H1 (cell line): ENCODE measurements around the gene ATAD3A. TPM values are rescaled to one million over a fixed set of nuclear protein-coding genes. Genes with fewer than 3 reads are reported as not detected.

Source experiments
- CTCF ChIA-PET: fragments of 300-600 bp; sonication (Branson Sonifier 250); formaldehyde crosslinking; loops from one replicate; lab custom pipeline; 2021; ENCODE audit not compliant: partially characterized antibody; lab: Charles Lee
- POLR2A ChIA-PET: fragments of 300-600 bp; sonication (Branson Sonifier 250); formaldehyde crosslinking; loops from one replicate; lab custom pipeline; 2021; ENCODE audit warnings: inconsistent platforms; ENCODE audit not compliant: partially characterized antibody; lab: Charles Lee
- DNase-seq, 2 experiments: peaks; one replicate each; pipeline versions ENCODE4 v3.0.0 to v3.0.0-alpha.2; 2010 to 2022; ENCODE audit warnings: low spot score in 2 of 2, low read depth in 1 of 2, mixed read lengths in 1 of 2
- FAIRE-seq: peaks from 2 replicates; lab custom pipeline; 2011; peaks lifted over from hg19 to GRCh38; lab: Jason Lieb, UNC
- H2AFZ ChIP-seq: 2 replicates; pipeline ENCODE4 v1.8.1; 2012; ENCODE audit warnings: low read length, inconsistent platforms
- H2AK5ac ChIP-seq: 2 replicates; pipeline ENCODE4 v1.6.1; 2013; ENCODE audit warnings: low read depth, low read length
- H2BK120ac ChIP-seq: replicated peaks from 2 replicates; pipeline ENCODE3; 2013; ENCODE audit warnings: low read depth, low read length, inconsistent platforms
- H2BK12ac ChIP-seq: 2 replicates; pipeline ENCODE4 v1.6.1; 2013; ENCODE audit warnings: low read depth, low read length
- H2BK15ac ChIP-seq: 2 replicates; pipeline ENCODE4 v1.6.1; 2013; ENCODE audit warnings: low read length
- H2BK20ac ChIP-seq: 2 replicates; pipeline ENCODE4 v1.6.1; 2013; ENCODE audit warnings: low read length
- H2BK5ac ChIP-seq: 2 replicates; pipeline ENCODE4 v1.6.1; 2013; ENCODE audit warnings: low read depth, low read length
- H3K14ac ChIP-seq: 2 replicates; pipeline ENCODE4 v1.6.1; 2013; ENCODE audit warnings: inconsistent platforms; ENCODE audit not compliant: insufficient read length
- H3K18ac ChIP-seq: 2 replicates; pipeline ENCODE4 v1.6.1; 2013; ENCODE audit warnings: low read length; ENCODE audit errors: extremely low read depth
- H3K23ac ChIP-seq: 2 replicates; pipeline ENCODE4 v1.6.1; 2013; ENCODE audit warnings: inconsistent platforms; ENCODE audit not compliant: insufficient read length
- H3K23me2 ChIP-seq: 2 replicates; pipeline ENCODE4 v1.6.1; 2013; ENCODE audit warnings: low read depth, low read length
- H3K27ac ChIP-seq: 2 replicates; pipeline ENCODE4 v1.6.1; 2011; ENCODE audit warnings: low read depth, low read length, inconsistent platforms
- H3K27me3 ChIP-seq, 4 experiments: replicated peaks in 1 of 4; 1 replicate in 1 of 4; 2 replicates in 3 of 4; pipeline versions ENCODE4 v1.6.1 to v1.8.1; 2011 to 2013; ENCODE audit warnings: low read length in 3 of 4, mild to moderate bottlenecking in 3 of 4, inconsistent platforms in 2 of 4, mixed read lengths in 2 of 4, moderate library complexity in 1 of 4; ENCODE audit not compliant: control insufficient read depth in 3 of 4, insufficient read depth in 3 of 4; ENCODE audit errors: extremely low read depth in 1 of 4
- H3K36me3 ChIP-seq, 4 experiments: 2 replicates each; pipeline versions ENCODE4 v1.6.1 to v1.8.1; 2011 to 2013; ENCODE audit warnings: mild to moderate bottlenecking in 4 of 4, low read length in 3 of 4, moderate library complexity in 2 of 4, control low read depth in 1 of 4, inconsistent platforms in 1 of 4; ENCODE audit not compliant: insufficient read depth in 4 of 4, control insufficient read depth in 2 of 4
- H3K4ac ChIP-seq: replicated peaks from 2 replicates; pipeline ENCODE3; 2013; ENCODE audit warnings: low read length, low read depth, mixed read lengths, inconsistent platforms; ENCODE audit not compliant: insufficient read length
- H3K4me1 ChIP-seq, 4 experiments: replicated peaks in 1 of 4; 1 replicate in 1 of 4; 2 replicates in 3 of 4; pipeline versions ENCODE4 v1.6.1 to v1.8.1; 2011 to 2013; ENCODE audit warnings: low read length in 3 of 4, inconsistent platforms in 2 of 4, mixed read lengths in 1 of 4; ENCODE audit not compliant: insufficient read depth in 4 of 4, control insufficient read depth in 3 of 4
- H3K4me2 ChIP-seq, 2 experiments: 2 replicates each; pipeline versions ENCODE4 v1.6.1 to v1.8.1; 2011 to 2013; ENCODE audit warnings: low read depth in 2 of 2, low read length in 2 of 2, control low read depth in 1 of 2, inconsistent platforms in 1 of 2, mild to moderate bottlenecking in 1 of 2; ENCODE audit not compliant: insufficient read depth in 1 of 2
- H3K4me3 ChIP-seq, 4 experiments: fragments of 200-600, 300-600 bp in 1 of 4; sonication (generic), shearing (Covaris generic), sonication (Bioruptor Twin) in 1 of 4; 2 replicates each; pipeline versions ENCODE4 v1.5.1 to v1.8.1; 2011 to 2016; ENCODE audit warnings: low read length in 4 of 4, low read depth in 3 of 4, control low read depth in 2 of 4, inconsistent platforms in 2 of 4, mild to moderate bottlenecking in 2 of 4, mixed read lengths in 1 of 4, moderate library complexity in 1 of 4; ENCODE audit not compliant: insufficient read depth in 2 of 4; ENCODE audit errors: extremely low read depth in 1 of 4
- H3K56ac ChIP-seq: replicated peaks from 2 replicates; pipeline ENCODE3; 2013; ENCODE audit warnings: low read depth, mild to moderate bottlenecking, mixed read lengths, low read length, inconsistent platforms; ENCODE audit not compliant: insufficient read length
- H3K79me1 ChIP-seq: 2 replicates; pipeline ENCODE4 v1.6.1; 2013; ENCODE audit warnings: low read depth, low read length, control low read depth
- H3K79me2 ChIP-seq, 2 experiments: 2 replicates each; pipeline versions ENCODE4 v1.6.1 to v1.8.1; 2012 to 2013; ENCODE audit warnings: low read length in 2 of 2, mild to moderate bottlenecking in 2 of 2, inconsistent platforms in 1 of 2; ENCODE audit not compliant: insufficient read depth in 2 of 2, control insufficient read depth in 1 of 2
- H3K9ac ChIP-seq, 4 experiments: replicated peaks in 1 of 4; 1 replicate in 1 of 4; 2 replicates in 3 of 4; pipeline versions ENCODE4 v1.6.1 to v1.8.1; 2011 to 2013; ENCODE audit warnings: low read depth in 3 of 4, low read length in 3 of 4, control low read depth in 2 of 4, mild to moderate bottlenecking in 2 of 4, moderate library complexity in 2 of 4, inconsistent platforms in 1 of 4; ENCODE audit errors: extremely low read depth in 1 of 4
- H3K9me3 ChIP-seq, 2 experiments: 2 replicates each; pipeline versions ENCODE4 v1.6.1 to v1.8.1; 2012 to 2013; ENCODE audit warnings: mild to moderate bottlenecking in 2 of 2, moderate library complexity in 2 of 2, control low read depth in 1 of 2, inconsistent platforms in 1 of 2, low read depth in 1 of 2, low read length in 1 of 2, mixed read lengths in 1 of 2; ENCODE audit not compliant: insufficient read depth in 2 of 2
- H4K20me1 ChIP-seq, 2 experiments: replicated peaks in 1 of 2; 2 replicates each; pipeline versions ENCODE3 to v1.8.1; 2011 to 2013; ENCODE audit warnings: inconsistent platforms in 2 of 2, low read length in 2 of 2, mild to moderate bottlenecking in 1 of 2; ENCODE audit not compliant: insufficient read depth in 2 of 2, control insufficient read depth in 1 of 2
- H4K5ac ChIP-seq: 2 replicates; pipeline ENCODE4 v1.6.1; 2013; ENCODE audit warnings: low read length, low read depth, mixed read lengths, inconsistent platforms; ENCODE audit not compliant: insufficient read length
- H4K8ac ChIP-seq: 2 replicates; pipeline ENCODE4 v1.8.0; 2013; ENCODE audit warnings: mild to moderate bottlenecking, moderate library complexity, low read length, inconsistent platforms; ENCODE audit not compliant: insufficient read depth; ENCODE audit errors: extremely low read depth
- H4K91ac ChIP-seq: replicated peaks from 2 replicates; pipeline ENCODE3; 2013; ENCODE audit warnings: low read length, mixed read lengths, inconsistent platforms; ENCODE audit not compliant: insufficient read length
- CBX5 ChIP-seq: fragments of 300-800, 300-1000 bp; sonication (generic); IDR thresholded peaks from 2 replicates; pipeline ENCODE4 v1.7.1; 2016; ENCODE audit warnings: antibody characterized with exemption, low read length, low read depth
- CHD2 ChIP-seq: IDR thresholded peaks from 2 replicates; pipeline ENCODE4 v1.6.1; 2012; ENCODE audit warnings: low read length, improper control_type of control experiment
- CTBP2 ChIP-seq: IDR thresholded peaks from 2 replicates; pipeline ENCODE4 v1.7.0; 2011; ENCODE audit warnings: borderline replicate concordance, mild to moderate bottlenecking, moderate library complexity, mixed read lengths, low read length; ENCODE audit not compliant: insufficient read depth, insufficient read length
- RBBP5 ChIP-seq: IDR thresholded peaks from 2 replicates; pipeline ENCODE4 v1.7.1; 2012; ENCODE audit warnings: low read depth, mild to moderate bottlenecking, inconsistent platforms, low read length, moderate library complexity, borderline replicate concordance
- SRF ChIP-seq: IDR thresholded peaks from 2 replicates; pipeline ENCODE4 v1.6.1; 2011; ENCODE audit warnings: mild to moderate bottlenecking, low read depth, low read length, moderate library complexity
- WGBS, 2 experiments: shearing (Covaris generic) in 1 of 2; methylation state at CpG; one replicate each; pipeline versions ENCODE4 v1.1.6 to v1.1.7; 2013 to 2015; ENCODE audit warnings: low lambda C conversion rate in 2 of 2, mixed read lengths in 2 of 2, inconsistent platforms in 1 of 2, low coverage in 1 of 2, missing lambda C conversion rate in 1 of 2; ENCODE audit not compliant: insufficient replicate concordance in 2 of 2, insufficient coverage in 1 of 2, insufficient read length in 1 of 2; ENCODE audit errors: extremely low coverage in 1 of 2, missing lambda C conversion rate in 1 of 2; 5-methylcytosine and 5-hydroxymethylcytosine counted together
- polyA plus RNA-seq, 7 experiments: library from polyadenylated mRNA; depleted of rRNA in 3 of 7; stranded (reverse) in 5 of 7; unstranded in 2 of 7; fragments of >200 nt in 5 of 7; fragments of 200-250 nt in 2 of 7; gene quantifications; 1 replicate in 5 of 7; 2 replicates in 1 of 7; 4 replicates in 1 of 7; pipeline versions ENCODE4 v1.2.1 to v1.2.3, GENCODE V29; 2011 to 2013; ENCODE audit warnings: missing spikeins in 2 of 7, mixed read lengths in 2 of 7
- total RNA-seq: library from RNA; stranded (reverse); fragmentation: NEBNext Ultra II Directional; extraction: Animal tissue kit (Norgen Biotek cat#: 25700); gene quantifications from 2 replicates; pipeline ENCODE4 v1.2.1, GENCODE V29; 2021

Gene ATAD3A
- total and polyA plus RNA-seq, 2 of the 8 experiments (the other 6 are each of a cell fraction or from before 2014, with no cell fraction given) = 28.3 to 64.7 TPM

DNA sequence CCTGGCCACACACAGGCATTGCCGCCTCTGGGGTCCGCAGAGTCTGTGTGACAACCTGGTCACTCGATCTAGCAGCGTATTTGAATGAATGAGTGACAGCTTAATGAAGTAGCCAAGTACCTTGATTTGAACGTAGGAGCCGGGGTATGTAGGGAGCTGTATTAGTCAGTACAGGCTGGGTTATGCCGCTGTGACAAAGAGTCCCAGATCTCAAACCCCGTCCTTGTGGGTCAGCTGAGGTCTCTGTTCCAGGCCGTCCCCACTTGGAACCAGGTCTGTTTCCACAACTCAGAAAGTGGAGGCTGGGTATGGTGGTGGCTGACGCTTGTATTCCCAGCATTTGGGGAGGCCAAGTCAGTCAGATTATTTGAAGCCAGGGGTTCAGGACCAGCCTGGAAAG is 20.4 kb upstream of the ATAD3A start:
- Histone ChIP-seq H3K14ac (no peak overlapping the region), H3K9ac (no peak overlapping the region), H4K91ac (no peak overlapping the region), H2BK5ac (no peak overlapping the region), H2AFZ (no peak overlapping the region), H3K79me2 (no peaks in the 10 kb centered on the region), H3K4ac (no peak overlapping the region), H3K4me3 (no peak overlapping the region), H2BK20ac (no peak overlapping the region), H3K9me3 (no peaks in the 10 kb centered on the region; a peak in 1 of 4 replicates), H2BK12ac (no peak overlapping the region), H4K20me1 (peaks cover 0 to 1% of the 10 kb centered on the region in 2 experiments), H3K23ac (no peak overlapping the region), H3K36me3 (peaks cover 6 to 50% (median 34%) of the 10 kb centered on the region in 4 experiments; a peak in 7 of 8 replicates), H3K4me2 (no peak overlapping the region), H3K18ac (no peak overlapping the region), H3K27me3 (no peaks in the 10 kb centered on the region), H4K5ac (no peak overlapping the region), H2BK120ac (no peak overlapping the region), H3K4me1 (no peaks in the 10 kb centered on the region), H3K27ac (no peak overlapping the region), H3K56ac (no peak overlapping the region), H4K8ac (no peak overlapping the region), H2AK5ac (no peak overlapping the region), H3K79me1 (no peaks in the 10 kb centered on the region; the same call in 1 of the 2 replicates), H2BK15ac (no peak overlapping the region), H3K23me2 (no peaks in the 10 kb centered on the region)
- CTCF ChIA-PET = interaction anchor here (1.2 to 1.8 kb wide), 3 partner anchors 9 to 51 kb away, joined by 3 to 10 read pairs (median 4); no protein-coding TSS in a partner anchor
- DNase-seq (no peak), FAIRE-seq (no peak)
- 97% methylated on average over 10 of the region's 10 CpGs; no CpG with 5 or more reads in 1 of the 2 experiments for WGBS, 2 experiments
- POLR2A ChIA-PET = interaction anchor here (1.1 to 2.1 kb wide), 3 partner anchors 9 to 13 kb away, joined by 4 to 7 read pairs (median 6); no protein-coding TSS in a partner anchor
- TF ChIP-seq RBBP5 = no peak
- no peak for TF ChIP-seq CHD2
- no peak for TF ChIP-seq CTBP2
- TF ChIP-seq SRF = no peak
- TF ChIP-seq CBX5 = no peak
